ENCODE data around the gene PNN. TPM values are rescaled to one million over a fixed set of nuclear protein-coding genes. Genes with fewer than 3 reads are reported as not detected.

The PNN gene
- total RNA-seq, 1 donor from 2014 or later = 128 TPM

Other genes with a start within 250 kb of the PNN start
- 44.1 TPM for gene SEC23A, start 72.0 kb upstream of the PNN start, total RNA-seq (ENCODE audit: unreplicated experiment)
- gene GEMIN2, start 60.9 kb upstream of the PNN start, total RNA-seq (ENCODE audit: unreplicated experiment) = 21.4 TPM
- gene TRAPPC6B, start 4.9 kb upstream of the PNN start, total RNA-seq (ENCODE audit: unreplicated experiment) = 28.5 TPM
- 19.8 TPM for gene MIA2, start 58.7 kb downstream of the PNN start, total RNA-seq (ENCODE audit: unreplicated experiment)

Measured in endothelial cell (in vitro differentiated cells).